ENCODE measurements around the gene HKDC1.

GRCh38 chr10:69261184-69261583 lies 41.1 kb downstream of the HKDC1 start:
- TF ChIP-seq CTCF (IDR thresholded peaks at IDR 0.05; ENCODE audit: insufficient read depth, low read length, poor library complexity, severe bottlenecking) (no peak), EZH2phosphoT487 (conservative IDR thresholded peaks at IDR 0.05; ENCODE audit: low read length) (no peak)
